ENCODE results near the gene RAP2A.

RAP2A gene

DNA sequence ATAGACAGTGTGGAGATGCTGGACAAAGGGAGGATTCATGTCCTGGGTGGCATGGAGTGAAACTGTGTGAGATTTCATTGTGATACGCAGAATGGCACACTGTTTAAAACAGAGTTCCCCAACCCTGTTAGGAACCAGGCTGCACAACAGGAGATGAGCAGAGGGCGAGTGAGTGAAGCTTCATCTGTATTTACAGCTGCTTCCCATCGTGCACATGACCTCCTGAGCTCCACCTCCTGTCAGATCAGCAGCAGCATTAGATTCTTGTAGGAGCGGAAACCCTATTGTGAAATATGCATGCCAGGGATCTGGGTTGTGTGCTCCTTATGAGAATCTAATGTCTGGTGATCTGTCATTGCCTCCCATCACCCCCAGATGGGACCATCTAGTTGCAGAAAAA lies 72.5 kb downstream of the RAP2A start:
- DNase-seq (ENCODE audit: extremely low read depth, insufficient read length), result no peak
- no peaks in the 10 kb centered on the region for H3K27me3 ChIP-seq (replicated peaks; ENCODE audit: control insufficient read depth, insufficient read depth, low read length)
- H3K36me3 ChIP-seq (ENCODE audit: control insufficient read depth, insufficient read depth, low read length), result no peaks in the 10 kb centered on the region
- H3K4me3 ChIP-seq (replicated peaks; ENCODE audit: low read depth, low read length), result no peak overlapping the region
- TF ChIP-seq, protein P1, sequence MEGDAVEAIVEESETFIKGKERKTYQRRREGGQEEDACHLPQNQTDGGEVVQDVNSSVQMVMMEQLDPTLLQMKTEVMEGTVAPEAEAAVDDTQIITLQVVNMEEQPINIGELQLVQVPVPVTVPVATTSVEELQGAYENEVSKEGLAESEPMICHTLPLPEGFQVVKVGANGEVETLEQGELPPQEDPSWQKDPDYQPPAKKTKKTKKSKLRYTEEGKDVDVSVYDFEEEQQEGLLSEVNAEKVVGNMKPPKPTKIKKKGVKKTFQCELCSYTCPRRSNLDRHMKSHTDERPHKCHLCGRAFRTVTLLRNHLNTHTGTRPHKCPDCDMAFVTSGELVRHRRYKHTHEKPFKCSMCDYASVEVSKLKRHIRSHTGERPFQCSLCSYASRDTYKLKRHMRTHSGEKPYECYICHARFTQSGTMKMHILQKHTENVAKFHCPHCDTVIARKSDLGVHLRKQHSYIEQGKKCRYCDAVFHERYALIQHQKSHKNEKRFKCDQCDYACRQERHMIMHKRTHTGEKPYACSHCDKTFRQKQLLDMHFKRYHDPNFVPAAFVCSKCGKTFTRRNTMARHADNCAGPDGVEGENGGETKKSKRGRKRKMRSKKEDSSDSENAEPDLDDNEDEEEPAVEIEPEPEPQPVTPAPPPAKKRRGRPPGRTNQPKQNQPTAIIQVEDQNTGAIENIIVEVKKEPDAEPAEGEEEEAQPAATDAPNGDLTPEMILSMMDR (IDR thresholded peaks at IDR 0.05; ENCODE audit: insufficient read depth, low read length, poor library complexity, severe bottlenecking), result no peak

DNA sequence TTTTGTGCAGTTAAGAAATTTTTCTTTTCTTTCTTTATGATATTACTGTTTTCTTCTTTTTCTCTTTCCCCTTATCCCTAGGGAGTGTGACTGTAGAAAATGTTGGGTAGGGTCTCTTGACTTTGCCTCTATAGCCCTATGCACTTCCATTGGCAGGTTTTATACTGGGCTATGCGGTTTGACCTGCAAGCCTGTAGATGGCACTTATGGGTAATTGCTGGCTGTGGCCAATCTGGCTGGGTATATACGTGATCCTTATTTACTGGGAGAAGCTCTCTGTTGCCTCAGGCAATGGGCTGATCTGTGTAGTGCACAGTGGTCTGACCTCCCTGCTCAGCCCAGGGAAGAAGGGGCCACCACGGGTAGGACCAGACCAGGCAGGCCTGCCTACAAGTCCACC lies 78.8 kb downstream of the RAP2A start:
- no peaks in the 10 kb centered on the region for H3K36me3 ChIP-seq (ENCODE audit: control insufficient read depth, insufficient read depth, low read length)
- H3K27me3 ChIP-seq (replicated peaks; ENCODE audit: control insufficient read depth, insufficient read depth, low read length), result no peaks in the 10 kb centered on the region
- TF ChIP-seq, protein P1 (IDR thresholded peaks at IDR 0.05; ENCODE audit: insufficient read depth, low read length, poor library complexity, severe bottlenecking), result no peak
- H3K4me3 ChIP-seq (replicated peaks; ENCODE audit: low read depth, low read length), result no peak overlapping the region
- DNase-seq (ENCODE audit: extremely low read depth, insufficient read length), result no peak

DNA sequence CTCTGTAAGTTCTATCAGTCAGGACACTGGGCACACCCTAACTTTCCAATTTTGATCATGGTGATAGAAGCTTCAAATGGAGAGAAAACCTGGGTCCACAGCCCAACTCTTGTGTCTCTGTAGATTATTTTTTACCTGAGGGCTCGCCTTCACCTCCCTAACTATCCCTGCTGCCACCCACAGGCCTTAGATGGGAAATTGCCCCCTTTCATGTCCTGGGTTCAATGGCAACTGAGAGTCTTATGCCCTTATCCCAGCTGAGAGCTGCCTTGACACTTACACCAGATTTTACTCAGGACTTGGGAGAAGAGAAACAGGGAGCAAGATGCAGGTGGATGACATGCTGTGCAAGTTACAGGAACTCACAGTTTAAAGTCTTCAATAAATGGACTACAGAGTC lies 81.7 kb downstream of the RAP2A start:
- no peak for DNase-seq (ENCODE audit: extremely low read depth, insufficient read length)
- no peak overlapping the region for H3K4me3 ChIP-seq (replicated peaks; ENCODE audit: low read depth, low read length)
- TF ChIP-seq, protein P1 (IDR thresholded peaks at IDR 0.05; ENCODE audit: insufficient read depth, low read length, poor library complexity, severe bottlenecking), result no peak
- no peaks in the 10 kb centered on the region for H3K36me3 ChIP-seq (ENCODE audit: control insufficient read depth, insufficient read depth, low read length)
- no peaks in the 10 kb centered on the region for H3K27me3 ChIP-seq (replicated peaks; ENCODE audit: control insufficient read depth, insufficient read depth, low read length)

GRCh38 chr13:97517967-97518366 lies 84.0 kb downstream of the RAP2A start:
- TF ChIP-seq, protein P1 (IDR thresholded peaks at IDR 0.05; ENCODE audit: insufficient read depth, low read length, poor library complexity, severe bottlenecking), result no peak
- Histone ChIP-seq H3K4me3 (replicated peaks; ENCODE audit: low read depth, low read length) (no peak overlapping the region), H3K27me3 (replicated peaks; ENCODE audit: control insufficient read depth, insufficient read depth, low read length) (no peaks in the 10 kb centered on the region), H3K36me3 (ENCODE audit: control insufficient read depth, insufficient read depth, low read length) (no peaks in the 10 kb centered on the region)
- no peak for DNase-seq (ENCODE audit: extremely low read depth, insufficient read length)
